Colonic mucosa (tissue), 4 donors: ENCODE data around the gene TBC1D22B. TPM values are rescaled to one million over a fixed set of nuclear protein-coding genes. Genes with fewer than 3 reads are reported as not detected.

ENCODE experiments used
- DNase-seq: peaks from one replicate; pipeline ENCODE4 v3.0.0-alpha.2; 2020
- H3K27ac ChIP-seq: fragments of 200-600 bp; one replicate; pipeline ENCODE4 v1.8.0; 2021
- H3K27me3 ChIP-seq: fragments of 200-600 bp; one replicate; pipeline ENCODE4 v1.8.0; 2021
- H3K36me3 ChIP-seq: fragments of 200-600 bp; one replicate; pipeline ENCODE4 v1.8.0; 2021
- H3K4me1 ChIP-seq: fragments of 200-600 bp; one replicate; pipeline ENCODE4 v1.8.0; 2021; ENCODE audit warnings: mild to moderate bottlenecking
- H3K4me3 ChIP-seq: fragments of 200-600 bp; one replicate; pipeline ENCODE4 v1.8.0; 2021
- H3K9ac ChIP-seq, 2 donors: one replicate each; pipeline ENCODE4 v1.7.0; 2013; ENCODE audit warnings: control low read depth in 2 of 2, low read depth in 2 of 2, low read length in 2 of 2
- H3K9me3 ChIP-seq: fragments of 200-600 bp; one replicate; pipeline ENCODE4 v1.8.0; 2021
- CTCF ChIP-seq: fragments of 200-600 bp; IDR thresholded peaks from one replicate; pipeline ENCODE4 v1.8.0; 2022; ENCODE audit warnings: antibody characterized with exemption, mild to moderate bottlenecking
- intact Hi-C: fragments of 100-400 bp; cut with DNase I; formaldehyde crosslinking; loops from one replicate; pipeline ENCODE4 v1.14.1; 2022
- total RNA-seq, 2 donors: library from RNA; stranded (reverse); fragmentation: NEBNext Ultra II Directional in 1 of 2; extraction: Animal tissue kit (Norgen Biotek cat#: 25700) in 1 of 2; gene quantifications; one replicate each; pipeline ENCODE4 v1.2.1, GENCODE V29; 2021
- donor health status: healthy.
- donor health status: DM: no; HTN: no; CAD: no.
- donor health status: DM: no; HTN: no; CAD: no.

TBC1D22B gene
- total RNA-seq, 2 donors from 2014 or later: 13.3 to 15.2 TPM

DNA sequence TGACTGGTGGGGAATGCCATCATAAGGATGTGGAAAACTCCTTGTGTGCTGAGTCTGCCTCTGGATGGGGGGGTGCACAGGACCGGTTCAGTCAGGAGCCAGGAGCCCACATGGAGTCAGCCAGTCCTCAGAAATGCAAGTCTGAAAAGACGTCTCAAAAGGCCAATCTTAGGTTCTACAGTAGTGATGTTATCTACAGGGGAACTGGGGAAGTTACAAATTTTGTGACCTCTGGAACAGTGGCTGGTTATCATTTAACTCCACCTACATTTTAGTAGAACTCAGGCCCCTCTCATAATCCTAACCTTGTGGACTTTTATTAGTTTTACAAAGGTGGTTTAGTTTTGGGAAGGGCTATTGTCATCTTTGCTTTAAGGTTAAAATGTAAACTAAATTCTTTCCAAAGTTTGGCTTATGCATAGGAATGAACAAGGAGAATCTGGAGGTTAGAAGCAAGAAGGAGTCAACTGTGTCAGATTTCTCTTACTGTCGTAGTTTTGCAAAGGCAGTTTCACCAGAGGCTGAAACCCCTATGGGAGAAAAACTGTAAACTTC lies 13.7 kb upstream of the TBC1D22B start:
- Histone ChIP-seq H3K9ac (peak overlapping the region in 1 of 2 donors; percentile 35), H3K4me3 (no peak overlapping the region), H3K27ac (peak overlapping the region; percentile 74), H3K36me3 (no peaks in the 10 kb centered on the region), H3K9me3 (no peaks in the 10 kb centered on the region), H3K4me1 (peaks cover 10% of the 10 kb centered on the region), H3K27me3 (no peaks in the 10 kb centered on the region)
- no peak for TF ChIP-seq CTCF
- DNase-seq: no peak
- intact Hi-C loops: no loop called here

DNA sequence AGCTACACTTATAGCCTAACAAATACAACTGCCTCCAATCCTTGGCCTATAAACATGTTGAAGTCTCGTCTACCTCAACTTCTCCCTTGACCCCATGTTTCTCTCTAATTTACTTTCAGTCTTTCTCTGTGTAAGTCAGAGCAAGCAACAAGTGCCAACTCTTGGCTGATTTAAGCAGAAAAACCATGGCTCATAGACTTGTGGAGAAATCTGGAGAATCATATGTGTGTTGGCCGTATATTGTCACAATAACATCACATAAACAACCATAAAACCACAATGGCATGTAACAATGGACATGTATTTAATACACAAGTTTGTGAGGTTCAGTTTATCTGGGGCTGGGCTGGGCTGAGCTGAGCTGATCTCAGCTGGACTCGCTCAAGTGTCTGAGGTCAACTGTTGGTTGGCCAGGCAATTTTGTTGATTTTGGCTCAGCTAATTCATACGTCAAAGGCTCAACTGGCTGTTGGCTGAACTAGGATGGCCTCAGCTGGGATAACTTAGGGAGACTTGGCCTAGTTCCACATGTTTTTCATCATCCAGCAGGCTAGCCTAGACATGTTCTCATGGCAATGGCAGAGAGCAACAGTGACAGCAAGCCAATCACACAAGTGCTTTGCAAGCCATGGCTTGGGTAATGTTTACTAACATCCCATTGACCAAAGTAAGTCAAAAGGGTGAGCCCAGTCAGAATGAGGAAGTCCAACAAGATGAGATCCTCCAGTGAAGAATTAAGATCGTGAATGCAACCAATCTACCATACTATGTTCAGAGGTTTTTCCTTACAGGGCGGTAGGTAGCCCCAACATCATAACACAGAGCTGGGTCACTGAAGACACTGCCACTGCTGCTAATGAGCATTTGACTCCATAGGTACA lies 12.9 kb upstream of the TBC1D22B start:
- TF ChIP-seq CTCF: no peak
- H3K4me1 ChIP-seq: peaks cover 8% of the 10 kb centered on the region
- peak overlapping the region; percentile 74 for H3K27ac ChIP-seq
- H3K4me3 ChIP-seq: no peak overlapping the region
- H3K36me3 ChIP-seq: no peaks in the 10 kb centered on the region
- no peaks in the 10 kb centered on the region for H3K27me3 ChIP-seq
- H3K9ac ChIP-seq: peak overlapping the region in 1 of 2 donors; percentile 35
- H3K9me3 ChIP-seq: no peaks in the 10 kb centered on the region
- intact Hi-C loops: no loop called here
- DNase-seq: peak; percentile 77

- intact Hi-C loops: no loop called here
- H3K36me3 ChIP-seq: no peaks in the 10 kb centered on the region
- no peak for TF ChIP-seq CTCF
- DNase-seq: no peak
- no peak overlapping the region for H3K4me3 ChIP-seq
- no peaks in the 10 kb centered on the region for H3K9me3 ChIP-seq
- H3K27me3 ChIP-seq: no peaks in the 10 kb centered on the region
- H3K27ac ChIP-seq: no peak overlapping the region
- no peaks in the 10 kb centered on the region for H3K4me1 ChIP-seq
- H3K9ac ChIP-seq: no peak overlapping the region
Measured at GRCh38 chr6:37251211-37251780, 6.3 kb upstream of the TBC1D22B start.

GRCh38 chr6:37253486-37254007 lies 4.0 kb upstream of the TBC1D22B start:
- no peak for TF ChIP-seq CTCF
- intact Hi-C loops: no loop called here
- H3K27ac ChIP-seq: no peak overlapping the region

GRCh38 chr6:37254881-37255280 lies 2.7 kb upstream of the TBC1D22B start:
- H3K4me1 ChIP-seq: no peaks in the 10 kb centered on the region
- no peaks in the 10 kb centered on the region for H3K27me3 ChIP-seq
- intact Hi-C loops: no loop called here
- H3K9ac ChIP-seq: no peak overlapping the region
- no peak for TF ChIP-seq CTCF
- H3K36me3 ChIP-seq: no peaks in the 10 kb centered on the region
- no peak for DNase-seq
- H3K9me3 ChIP-seq: no peaks in the 10 kb centered on the region
- H3K4me3 ChIP-seq: no peak overlapping the region
- H3K27ac ChIP-seq: no peak overlapping the region

More at GRCh38 chr6:37253486-37254007, 4.0 kb upstream of the TBC1D22B start:
- H3K9me3 ChIP-seq: no peaks in the 10 kb centered on the region
- DNase-seq: no peak
- no peaks in the 10 kb centered on the region for H3K36me3 ChIP-seq
- no peak overlapping the region for H3K4me3 ChIP-seq
- H3K9ac ChIP-seq: no peak overlapping the region
- H3K4me1 ChIP-seq: no peaks in the 10 kb centered on the region
- H3K27me3 ChIP-seq: no peaks in the 10 kb centered on the region
